ENCODE measurements around the gene PRIMA1. TPM values are rescaled to one million over a fixed set of nuclear protein-coding genes. Genes with fewer than 3 reads are reported as not detected.
A peak's percentile ranks its signal among the peaks of the same experiment; 100 is the strongest.

Gene PRIMA1
- total RNA-seq, 4 donors from 2014 or later, result 1.0 to 5.0 (median 1.3) TPM

- no peak for DNase-seq
- WGBS, 2 donors, result 23 to 34% methylated on average over 8 to 28 of the region's 29 CpGs
Observed at GRCh38 chr14:93789228-93790130, 1.2 kb upstream of the PRIMA1 start.

GRCh38 chr14:93788543-93789227 lies 400 bp upstream of the PRIMA1 start:
- H3K27me3 ChIP-seq, result peaks cover 0 to 48% (median 0%) of the 10 kb centered on the region in 4 donors
- peaks cover 4 to 52% (median 10%) of the 10 kb centered on the region in 3 donors for H3K4me1 ChIP-seq
- no peaks in the 10 kb centered on the region for H3K9me3 ChIP-seq

More at GRCh38 chr14:93789228-93790130, 1.2 kb upstream of the PRIMA1 start:
- TF ChIP-seq POLR2A (IDR thresholded peaks at IDR 0.05) (no peak), CTCF (IDR thresholded peaks at IDR 0.05) (no peak)
- Histone ChIP-seq H3K27ac (peak overlapping the region; percentile 65 to 89 (median 80)), H3K27me3 (peaks cover 0 to 51% (median 0%) of the 10 kb centered on the region in 4 donors), H3K4me1 (peaks cover 4 to 52% (median 10%) of the 10 kb centered on the region in 3 donors), H3K4me3 (peak overlapping the region; percentile 49 to 73 (median 56)), H3K9me3 (no peaks in the 10 kb centered on the region), H3K36me3 (no peaks in the 10 kb centered on the region)
- intact Hi-C loops (cut with DNase I), result no loop called here

GRCh38 chr14:93787465-93788292 lies 606 bp downstream of the PRIMA1 start:
- Histone ChIP-seq H3K9me3 (no peaks in the 10 kb centered on the region), H3K4me1 (peaks cover 4 to 50% (median 10%) of the 10 kb centered on the region in 3 donors), H3K27me3 (peaks cover 0 to 43% (median 0%) of the 10 kb centered on the region in 4 donors), H3K27ac (peak overlapping the region; percentile 65 to 89 (median 80)), H3K4me3 (peak overlapping the region; percentile 49 to 73 (median 56)), H3K36me3 (no peaks in the 10 kb centered on the region)
- WGBS, 2 donors, result 42 to 46% methylated on average over 18 to 33 of the region's 52 CpGs
- intact Hi-C loops (cut with DNase I), result no loop called here
- no peak for DNase-seq
- no peak for TF ChIP-seq POLR2A (IDR thresholded peaks at IDR 0.05)
- no peak for TF ChIP-seq CTCF (IDR thresholded peaks at IDR 0.05)

More at GRCh38 chr14:93788543-93789227, 400 bp upstream of the PRIMA1 start:
- Histone ChIP-seq H3K4me3 (peak overlapping the region; percentile 49 to 73 (median 56)), H3K27ac (peak overlapping the region; percentile 65 to 89 (median 80)), H3K36me3 (no peaks in the 10 kb centered on the region)
- intact Hi-C loops (cut with DNase I), result no loop called here
- WGBS, 2 donors, result 12% methylated on average over 19 of the region's 79 CpGs; no CpG with 5 or more reads in 1 of the 2 donors
- DNase-seq, result no peak
- TF ChIP-seq CTCF (IDR thresholded peaks at IDR 0.05) (peak in 4 of 6 experiments; percentile 12 to 26 (median 21)), POLR2A (IDR thresholded peaks at IDR 0.05) (peak in 2 of 4 donors; percentile 49 to 72)

GRCh38 chr14:93785423-93785822 lies 2.9 kb downstream of the PRIMA1 start:
- no peak for TF ChIP-seq POLR2A (IDR thresholded peaks at IDR 0.05)
- no peak for TF ChIP-seq CTCF (IDR thresholded peaks at IDR 0.05)
- WGBS, 2 donors, result 54 to 63% methylated on average over 4 of the region's 4 CpGs
- Histone ChIP-seq H3K4me1 (peaks cover 4 to 38% (median 10%) of the 10 kb centered on the region in 3 donors), H3K9me3 (no peaks in the 10 kb centered on the region), H3K36me3 (no peaks in the 10 kb centered on the region), H3K27ac (peak overlapping the region in 2 of 4 donors; percentile 65 to 89), H3K27me3 (peaks cover 0 to 40% (median 0%) of the 10 kb centered on the region in 4 donors), H3K4me3 (peak overlapping the region in 1 of 4 donors; percentile 4)
- intact Hi-C loops (cut with DNase I), result no loop called here
- DNase-seq, result no peak

Measured in esophagus squamous epithelium (tissue), 5 donors.